Tongue (tissue), 2 donors: Measurements from ENCODE around the gene SPOCK3. TPM values are rescaled to one million over a fixed set of nuclear protein-coding genes. Genes with fewer than 3 reads are reported as not detected.
"Not testable (repeated sequence)": the region's sequence is repeated elsewhere in the genome, so short reads cannot be mapped to it uniquely, and the experiment has no call there.

Experiments used
- DNase-seq: peaks from one replicate; pipeline ENCODE4 v3.0.0-alpha.2; 2015
- total RNA-seq: library from RNA; depleted of rRNA; stranded (reverse); fragments of >200 nt; gene quantifications from one replicate; pipeline ENCODE4 v1.2.3, GENCODE V29; 2014

The SPOCK3 gene
- 3.6 TPM for total RNA-seq

DNA sequence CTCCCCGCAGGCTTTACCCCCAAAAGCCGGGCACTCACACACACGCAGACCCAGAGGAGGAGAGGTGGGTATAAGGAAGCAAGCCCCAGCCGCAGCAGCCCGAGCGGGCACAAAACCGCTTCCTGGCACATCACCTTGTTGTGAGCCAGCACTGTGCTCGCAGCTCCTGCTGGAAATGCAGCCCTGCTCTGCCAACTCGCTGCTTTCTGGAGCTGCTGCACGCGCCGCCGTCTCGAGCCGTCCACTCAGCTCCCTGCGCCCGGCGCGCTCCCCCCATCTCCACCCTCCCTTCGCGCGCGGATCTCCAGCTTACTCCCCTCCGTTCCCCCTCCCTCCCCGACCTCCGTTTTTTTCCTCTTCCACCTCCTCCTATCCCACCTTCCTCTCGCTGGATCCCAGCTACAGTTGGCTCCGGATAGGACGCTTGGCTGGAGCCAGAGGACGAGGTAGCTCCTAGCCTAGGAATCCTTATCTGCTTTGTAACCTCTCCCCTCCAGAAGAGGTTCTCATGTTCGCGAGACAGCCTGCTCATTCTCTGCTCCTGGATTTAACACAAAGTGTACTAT is at the start of gene SPOCK3:
Gene SPOCK3 (minus strand): TSS at position 179 of the 566 bp plus-strand sequence.
- DNase-seq: peak; percentile 70

DNA sequence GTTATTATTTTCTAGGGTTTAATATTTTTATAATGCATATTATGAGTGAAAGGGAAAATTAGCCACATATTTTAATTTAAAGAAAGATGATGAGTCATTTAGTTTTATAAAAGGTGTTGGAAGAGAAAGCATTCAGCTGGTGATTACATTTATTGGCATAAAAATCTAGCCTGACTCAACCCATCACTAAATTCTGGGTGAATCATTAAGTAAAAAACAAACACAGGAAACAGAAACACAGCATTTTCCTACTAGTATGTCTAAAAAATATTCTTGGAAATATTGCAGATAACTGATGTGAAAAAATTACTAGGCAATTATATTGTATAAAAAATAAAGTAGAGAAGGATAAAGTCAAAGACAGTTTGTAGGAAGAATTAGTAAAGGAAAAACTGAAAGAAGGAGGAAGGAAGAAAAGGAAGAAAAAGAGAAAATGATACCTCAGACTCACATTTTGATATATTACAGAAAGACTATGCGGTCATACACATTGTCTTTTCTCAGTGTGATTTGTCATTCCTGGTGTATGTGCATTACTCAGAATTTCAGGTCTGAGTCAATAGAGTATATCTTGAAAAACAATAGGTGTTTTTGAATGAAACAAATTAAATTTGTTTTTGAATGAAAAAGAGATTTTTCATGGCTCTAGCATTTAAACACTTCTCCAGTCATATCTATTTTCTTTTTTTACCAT is 48.0 kb upstream of the SPOCK3 start:
- DNase-seq: no peak

DNA sequence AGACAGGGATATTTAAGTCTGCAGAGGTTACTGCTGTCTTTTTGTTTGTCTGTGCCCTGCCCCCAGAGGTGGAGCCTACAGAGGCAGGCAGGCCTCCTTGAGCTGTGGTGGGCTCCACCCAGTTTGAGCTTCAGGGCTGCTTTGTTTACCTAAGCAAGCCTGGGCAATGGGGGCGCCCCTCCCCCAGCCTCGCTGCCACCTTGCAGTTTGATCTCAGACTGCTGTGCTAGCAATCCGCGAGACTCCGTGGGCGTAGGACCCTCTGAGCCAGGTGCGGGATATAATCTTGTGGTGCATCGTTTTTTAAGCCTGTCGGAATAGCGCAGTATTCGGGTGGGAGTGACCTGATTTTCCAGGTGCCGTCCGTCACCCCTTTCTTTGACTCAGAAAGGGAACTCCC is 47.3 kb upstream of the SPOCK3 start:
- not testable (repeated sequence) for DNase-seq

DNA sequence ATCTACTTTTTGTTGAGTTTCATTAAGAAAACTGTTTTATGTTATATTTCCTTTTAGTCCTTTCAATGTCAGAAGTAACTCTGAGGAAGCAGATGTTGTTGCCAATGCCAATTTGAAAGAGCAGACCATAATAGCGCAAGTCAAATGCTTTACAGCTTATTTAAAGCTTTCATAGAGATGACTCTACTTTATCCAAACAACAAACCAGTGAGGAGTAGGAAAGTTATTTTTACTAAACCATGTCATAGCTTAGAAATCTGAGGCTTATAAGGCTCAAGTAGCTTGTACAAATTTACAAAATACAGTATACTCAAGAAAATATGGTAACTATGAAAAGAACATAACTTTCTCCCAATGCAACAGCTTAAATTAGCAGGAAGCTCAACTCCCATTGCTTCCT is 40.1 kb upstream of the SPOCK3 start:
- DNase-seq: peak; percentile 14

DNA sequence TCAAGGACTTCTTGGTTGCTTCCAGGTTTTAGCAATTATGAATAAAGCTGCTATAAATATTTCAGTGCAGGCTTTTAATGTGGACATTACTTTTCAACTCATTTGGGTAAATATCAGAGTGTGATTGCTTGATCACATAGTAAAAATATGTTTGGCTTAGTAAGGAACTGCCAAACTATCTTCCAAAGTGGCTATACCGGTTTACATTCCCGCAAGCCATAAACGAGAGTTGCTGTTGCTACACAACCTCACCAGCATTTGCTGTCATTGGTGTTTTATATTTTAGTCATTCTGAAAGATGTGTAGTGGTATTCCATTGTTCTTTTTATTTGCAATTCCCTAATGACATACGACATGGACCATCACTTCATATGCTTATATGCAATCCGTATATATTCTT is 30.9 kb upstream of the SPOCK3 start:
- peak; percentile 9 for DNase-seq

DNA sequence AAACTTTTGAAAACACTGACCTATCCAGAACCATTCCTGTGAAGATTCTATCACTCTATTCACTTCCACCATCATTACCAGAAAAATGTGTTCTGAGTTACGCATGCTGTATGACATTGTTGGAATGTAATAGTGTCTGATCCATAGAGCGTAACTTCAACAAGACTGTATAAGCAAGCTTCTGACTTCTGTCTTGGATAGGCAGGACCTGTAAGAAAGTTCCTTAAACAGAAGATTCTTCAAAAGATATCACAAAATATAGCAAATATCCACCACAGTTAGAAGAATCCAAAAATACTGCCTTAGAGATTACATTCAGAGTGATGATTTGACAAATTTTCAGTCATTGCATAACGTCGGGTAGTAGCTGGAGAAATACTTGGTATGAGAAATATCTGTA is 14.0 kb upstream of the SPOCK3 start:
- DNase-seq: no peak

DNA sequence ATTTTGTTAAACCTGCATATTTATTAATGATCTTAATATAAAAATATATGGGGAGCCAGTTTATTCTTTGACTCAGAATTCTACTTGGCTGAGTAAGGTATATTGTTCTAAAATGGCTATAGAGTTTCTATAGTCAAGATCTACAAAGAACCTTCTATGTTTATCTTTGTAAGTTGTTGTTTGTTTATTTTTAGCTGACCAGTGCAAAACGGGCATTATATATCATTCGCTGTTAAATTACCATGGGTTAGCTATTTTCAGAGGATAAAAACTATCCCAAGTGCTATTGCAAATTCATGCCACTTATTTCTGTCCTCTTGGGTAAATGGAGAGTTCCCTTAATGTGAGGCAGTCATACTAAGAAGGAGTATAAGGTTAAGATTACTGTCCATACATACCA is 5.3 kb upstream of the SPOCK3 start:
- no peak for DNase-seq

DNA sequence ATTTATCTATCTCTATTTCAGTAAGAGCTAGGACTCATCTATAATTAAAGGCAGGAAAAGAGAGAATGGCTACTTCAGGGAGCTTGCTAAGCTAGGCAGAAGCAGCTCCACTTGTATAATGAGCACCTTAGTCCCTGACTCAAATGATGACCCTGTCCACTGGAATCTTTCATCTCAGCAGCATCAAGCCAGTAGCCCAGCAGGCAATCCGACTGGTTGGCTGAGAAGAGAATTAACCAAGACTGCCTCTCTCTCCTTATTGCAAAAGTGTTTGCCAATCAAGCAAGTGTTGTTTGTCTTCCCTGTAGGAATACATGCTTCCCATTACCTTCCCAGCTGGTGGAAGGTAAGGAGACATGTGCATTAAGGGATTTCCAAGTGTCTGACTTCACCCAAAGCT is 3.9 kb upstream of the SPOCK3 start:
- no peak for DNase-seq

DNA sequence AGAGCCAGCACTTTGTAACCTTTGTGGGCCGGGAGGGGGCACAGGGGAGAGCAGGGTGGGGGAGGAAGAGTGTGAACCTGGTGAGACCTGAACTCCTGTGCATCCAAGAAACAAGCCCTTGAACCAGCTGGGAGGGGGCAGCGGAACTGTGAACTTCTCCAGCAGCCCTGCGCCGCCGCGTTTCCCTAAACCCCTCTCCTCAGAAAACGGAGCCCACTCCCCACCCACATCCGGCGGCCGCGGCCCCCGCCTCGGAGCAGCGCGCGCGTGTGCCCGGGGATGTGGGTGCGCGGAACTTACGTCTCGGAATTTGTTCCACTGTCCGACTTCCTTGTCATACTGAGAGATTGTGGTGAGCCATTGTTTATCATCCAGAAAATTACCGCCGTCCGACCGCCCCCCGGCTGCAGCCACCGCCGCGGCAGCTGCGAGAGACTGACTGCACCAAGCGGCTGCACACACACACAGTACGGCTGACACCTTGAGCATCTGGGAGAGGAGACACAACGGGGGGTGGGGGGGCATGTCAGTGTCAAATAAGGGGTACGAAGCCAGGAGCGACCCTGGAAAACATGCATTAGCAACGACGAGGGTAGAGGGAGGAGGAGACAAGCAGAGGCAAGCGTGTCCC is 494 bp downstream of the SPOCK3 start:
- DNase-seq: peak; percentile 46

DNA sequence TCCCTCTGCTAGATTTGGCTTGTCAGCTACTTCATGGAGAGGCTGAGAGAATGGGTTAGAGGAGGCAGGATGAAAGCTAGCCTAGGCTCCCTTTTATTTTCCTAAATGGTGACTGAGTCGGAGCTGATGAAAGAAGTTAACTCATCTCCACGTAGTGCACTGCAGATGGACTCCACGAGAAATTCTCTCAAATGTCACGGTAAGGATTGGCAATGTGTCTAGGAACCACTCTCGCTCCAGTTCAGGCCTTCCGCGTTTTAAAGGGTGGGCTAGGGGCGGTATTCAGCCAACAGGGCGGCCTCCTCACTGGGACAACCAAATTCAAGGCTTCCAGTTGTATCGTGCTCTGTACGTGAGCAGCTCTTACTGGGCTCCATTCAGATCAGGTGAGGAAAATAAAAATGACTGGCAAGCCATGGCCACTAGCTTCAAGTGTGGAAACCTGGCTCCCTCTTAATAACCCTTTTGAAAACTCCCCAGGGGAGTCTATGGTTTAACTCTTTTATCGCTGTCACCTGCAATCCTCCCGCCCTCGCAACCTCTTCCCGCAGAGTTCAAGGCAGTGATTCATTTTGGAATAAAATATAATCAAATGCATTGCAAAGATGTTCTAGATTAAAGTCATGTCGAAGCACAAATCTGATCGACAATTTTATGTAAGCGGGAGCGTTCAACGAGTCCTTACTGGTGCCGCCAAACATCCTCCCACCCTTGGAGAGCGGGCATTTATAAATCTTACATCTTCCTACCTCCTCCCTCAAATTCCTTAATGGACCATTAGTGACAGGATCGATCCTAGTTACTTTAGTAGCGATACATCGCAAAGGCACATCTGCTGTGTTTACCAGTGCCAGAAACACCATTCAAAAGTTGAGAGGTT is 1.2 kb downstream of the SPOCK3 start:
- peak; percentile 4 for DNase-seq

DNA sequence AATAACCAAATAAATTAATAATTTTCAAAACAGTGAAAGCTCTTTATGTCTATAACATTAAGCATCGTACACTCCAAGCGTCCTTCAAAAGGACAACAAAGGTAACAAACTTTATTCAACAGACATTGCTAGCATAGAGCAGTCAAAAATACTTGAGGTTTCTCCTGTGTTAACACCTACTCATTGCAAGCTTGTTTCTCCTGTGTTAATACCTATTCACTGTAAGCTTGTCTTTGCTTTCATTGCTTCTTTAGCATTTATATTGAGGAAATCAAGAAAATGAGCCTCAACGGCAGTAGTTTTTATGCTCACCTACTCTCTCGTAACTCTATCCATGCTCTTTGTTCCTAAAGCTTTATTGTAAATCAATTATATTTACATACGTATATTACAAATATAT is 3.5 kb downstream of the SPOCK3 start:
- no peak for DNase-seq

DNA sequence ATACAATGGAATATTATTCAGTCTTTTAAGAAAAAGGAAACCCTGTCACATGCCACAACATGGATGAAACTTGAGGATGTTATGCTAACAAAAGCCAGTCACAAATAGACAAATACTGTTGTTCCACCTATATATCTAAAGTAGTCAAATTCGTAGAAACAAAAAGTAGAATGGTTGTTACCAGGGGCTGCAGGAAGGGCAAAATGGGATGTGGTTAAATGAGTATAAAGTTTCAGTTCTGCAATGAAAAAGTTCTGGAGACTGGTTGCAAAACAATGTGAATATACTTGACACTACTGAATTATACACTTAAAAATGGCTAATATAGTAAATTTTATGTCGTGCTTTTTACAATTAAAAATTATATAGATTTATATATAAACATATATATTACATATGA is 12.2 kb downstream of the SPOCK3 start:
- DNase-seq: no peak

DNA sequence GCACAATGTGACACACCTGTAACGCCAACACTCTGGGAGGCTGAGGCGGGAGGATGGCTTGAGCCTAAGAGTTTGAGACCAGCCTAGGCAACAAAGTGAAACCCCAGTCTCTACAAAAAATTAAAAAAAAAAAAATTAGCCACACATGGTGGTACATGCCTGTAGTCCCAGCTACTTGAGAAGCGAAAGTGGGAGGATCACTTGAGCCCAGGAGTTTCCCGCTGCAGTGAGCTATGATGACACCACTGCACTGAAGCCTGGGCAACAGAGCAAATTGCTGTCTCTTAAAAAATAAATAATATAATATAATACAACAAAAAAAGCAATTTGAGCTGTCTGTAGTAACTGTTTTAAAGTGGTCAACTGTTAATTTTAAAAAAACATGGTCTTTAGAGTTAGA is 13.2 kb downstream of the SPOCK3 start:
- no peak for DNase-seq

DNA sequence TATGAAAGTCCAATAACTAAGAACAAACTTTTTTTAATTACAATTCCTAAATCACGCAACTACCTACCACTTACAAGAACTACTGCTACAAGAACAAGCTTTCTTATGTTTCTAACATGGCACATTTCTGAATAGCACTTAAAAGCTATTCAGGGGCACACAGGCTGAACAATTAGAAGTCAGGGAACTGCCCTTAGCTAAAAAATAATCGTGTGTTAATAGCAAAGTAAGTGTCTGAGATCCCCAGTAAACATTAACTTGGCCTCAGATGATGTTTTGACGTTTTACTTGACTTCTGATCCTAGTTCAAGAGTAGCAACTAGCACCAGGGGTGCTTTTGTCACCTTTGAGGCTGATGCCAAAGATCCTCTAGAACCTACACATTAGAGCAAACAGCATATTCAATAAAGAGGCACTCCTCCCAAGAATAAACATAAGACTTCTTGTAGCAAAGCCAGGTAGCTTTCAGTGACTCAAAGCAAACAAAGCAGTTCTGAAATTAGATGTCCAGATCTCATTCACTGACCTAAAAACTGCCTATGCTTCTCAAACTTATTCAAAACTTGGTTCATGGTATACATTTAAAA is 16.2 kb downstream of the SPOCK3 start:
- peak; percentile 3 for DNase-seq

DNA sequence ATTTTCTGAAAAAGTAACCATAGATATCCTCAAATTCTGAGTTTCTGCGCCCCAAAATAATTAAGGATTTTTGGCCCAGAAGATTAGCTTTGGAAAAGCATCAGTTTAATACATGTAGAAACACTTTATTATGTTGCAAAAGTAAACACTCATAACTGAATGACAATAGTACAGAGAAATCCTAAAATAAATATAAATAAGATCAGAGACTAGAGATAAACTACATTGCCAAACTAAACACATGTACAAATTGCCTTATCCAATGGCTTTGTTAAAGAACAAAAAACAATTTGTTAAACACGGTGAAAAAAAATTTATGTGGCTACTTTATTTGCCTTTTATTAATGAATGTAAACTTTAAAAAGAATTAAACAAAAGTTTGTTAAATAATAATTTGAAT is 17.5 kb downstream of the SPOCK3 start:
- DNase-seq: no peak

DNA sequence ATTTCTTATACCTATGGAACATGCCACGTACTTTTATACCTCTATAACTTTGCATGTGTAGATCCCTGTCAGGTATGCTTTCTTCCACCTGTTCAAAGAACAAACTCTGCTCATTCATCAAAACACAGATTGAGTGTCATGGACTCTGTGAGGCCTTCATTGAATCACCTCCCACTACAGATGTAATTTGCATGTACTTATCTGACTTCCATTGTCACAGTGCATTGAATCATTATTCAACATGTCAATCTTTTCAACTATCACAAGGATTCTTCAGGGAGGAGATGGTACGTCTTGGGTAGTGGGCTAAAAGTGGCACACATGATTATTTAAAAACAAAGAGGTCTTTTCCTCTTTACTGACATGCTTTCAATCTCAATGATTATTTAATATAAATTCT is 24.1 kb downstream of the SPOCK3 start:
- no peak for DNase-seq

DNA sequence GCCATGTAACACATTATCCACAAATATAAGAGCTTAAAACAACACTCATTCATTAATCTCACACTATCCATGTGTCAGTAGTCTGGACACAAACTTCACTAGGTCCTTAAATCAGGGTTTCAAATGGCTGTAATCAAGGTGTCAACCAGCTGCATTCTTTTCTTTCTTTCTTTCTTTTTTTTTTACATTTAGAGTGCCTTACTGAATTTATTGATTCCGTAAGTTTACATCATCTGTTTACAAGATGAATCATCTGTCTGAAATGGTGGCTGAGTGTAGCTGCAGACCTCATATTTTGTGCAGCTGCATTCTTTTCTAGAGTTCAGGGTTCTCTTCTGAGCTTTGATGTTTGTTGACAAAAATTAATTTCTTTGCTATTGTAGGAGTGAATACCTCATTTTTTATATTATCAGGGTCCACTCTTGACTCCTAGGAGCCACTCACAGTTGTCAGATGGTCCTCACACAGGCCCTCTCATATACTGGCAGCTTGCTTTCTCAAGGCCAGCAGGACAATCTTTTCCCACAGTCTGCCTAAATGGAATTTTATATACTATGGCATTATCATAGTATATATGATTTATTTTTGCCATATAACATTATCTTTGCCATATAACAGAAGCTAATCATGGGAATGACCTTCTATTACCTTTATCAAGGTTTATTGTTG is 37.8 kb downstream of the SPOCK3 start:
- DNase-seq: no peak

DNA sequence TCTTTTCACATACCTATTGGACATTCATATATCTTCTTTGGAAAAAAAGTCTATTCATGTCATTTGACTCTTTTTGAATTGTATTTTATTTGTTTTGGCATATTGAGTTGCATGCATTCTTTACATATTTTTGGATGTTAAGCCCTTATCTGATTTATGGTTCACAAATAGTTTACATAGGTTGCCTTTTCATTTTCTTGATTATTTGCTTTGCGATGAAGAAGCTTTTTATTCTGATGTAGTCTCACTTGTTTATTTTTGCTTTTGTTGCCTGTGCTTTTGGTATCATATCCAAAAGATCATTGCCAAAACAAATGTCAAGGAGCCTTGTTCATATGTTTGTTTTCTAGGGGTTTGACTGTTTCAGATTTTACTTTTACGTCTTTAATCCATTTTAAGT is 43.9 kb downstream of the SPOCK3 start:
- no peak for DNase-seq

DNA sequence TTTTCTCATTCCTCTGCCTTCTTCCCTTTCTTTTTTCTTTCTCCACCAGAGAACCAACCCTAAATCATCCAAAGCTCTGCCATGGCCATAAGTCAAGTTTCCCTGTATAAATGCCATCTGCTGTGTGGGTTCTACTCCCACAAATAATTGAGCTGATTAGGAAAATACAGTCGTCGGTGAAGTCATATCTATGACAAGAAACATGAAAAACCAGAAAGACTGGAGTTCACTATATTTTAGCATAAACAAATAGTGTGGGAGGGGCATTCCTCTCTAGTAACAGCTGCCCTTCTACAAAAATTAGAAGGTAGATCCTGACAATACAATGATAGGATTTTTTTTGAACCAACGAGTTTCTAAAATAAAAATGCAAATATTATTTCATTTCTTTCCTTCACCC is 48.8 kb downstream of the SPOCK3 start:
- no peak for DNase-seq

DNA sequence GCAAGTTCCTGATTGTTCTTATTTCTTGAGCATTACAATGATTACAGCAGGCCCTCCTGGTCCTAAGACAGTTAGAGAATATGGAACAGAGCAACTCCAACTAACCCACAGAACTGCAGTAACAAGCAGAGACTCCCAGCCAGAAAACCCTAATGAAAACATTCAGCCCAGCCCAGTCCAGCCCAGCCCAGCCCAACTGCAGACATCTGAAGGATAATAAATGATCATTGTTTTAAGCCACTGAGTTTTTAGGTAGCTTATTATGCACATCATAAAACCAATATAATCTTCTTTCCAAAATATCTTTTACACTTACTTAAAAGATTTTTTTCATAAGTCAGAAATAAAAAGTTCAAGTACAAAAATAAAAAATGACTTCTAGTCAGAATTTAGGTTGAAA is 51.3 kb downstream of the SPOCK3 start:
- no peak for DNase-seq

DNA sequence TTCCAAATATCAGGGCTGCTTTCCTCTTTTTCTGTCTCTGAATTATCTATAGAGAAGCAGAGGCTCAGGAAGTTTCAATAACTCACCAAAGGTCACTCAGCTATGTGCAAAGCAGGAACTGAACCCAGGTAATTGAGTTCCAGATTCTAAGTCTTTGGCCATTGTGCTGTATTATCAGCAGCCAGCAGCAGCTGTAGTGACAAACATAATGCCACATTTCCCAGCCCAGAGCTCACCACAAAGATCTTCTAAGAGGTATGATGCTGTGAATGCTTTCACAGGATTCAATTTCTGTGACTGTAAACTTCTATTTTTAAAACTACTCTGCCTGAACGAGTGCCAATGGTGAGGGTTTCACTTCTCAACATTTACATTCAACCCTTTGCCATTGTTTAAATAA is 56.4 kb downstream of the SPOCK3 start:
- DNase-seq: peak; percentile 6
